HG03575 (cell line): ENCODE data around the gene MYL5.
"Not testable (repeated sequence)": the region's sequence is repeated elsewhere in the genome, so short reads cannot be mapped to it uniquely, and the experiment has no call there.

ENCODE experiments used
- ATAC-seq: cut with Tn5 transposase; IDR thresholded peaks from one replicate; pipeline ENCODE4 v1.9.1; 2021; ENCODE audit not compliant: unreplicated experiment, insufficient number of reproducible peaks, low FRiP score; ENCODE audit errors: extremely low read depth

Gene MYL5

GRCh38 chr4:714087-714486, 39.7 kb downstream of the MYL5 start:
- no peak for ATAC-seq

DNA sequence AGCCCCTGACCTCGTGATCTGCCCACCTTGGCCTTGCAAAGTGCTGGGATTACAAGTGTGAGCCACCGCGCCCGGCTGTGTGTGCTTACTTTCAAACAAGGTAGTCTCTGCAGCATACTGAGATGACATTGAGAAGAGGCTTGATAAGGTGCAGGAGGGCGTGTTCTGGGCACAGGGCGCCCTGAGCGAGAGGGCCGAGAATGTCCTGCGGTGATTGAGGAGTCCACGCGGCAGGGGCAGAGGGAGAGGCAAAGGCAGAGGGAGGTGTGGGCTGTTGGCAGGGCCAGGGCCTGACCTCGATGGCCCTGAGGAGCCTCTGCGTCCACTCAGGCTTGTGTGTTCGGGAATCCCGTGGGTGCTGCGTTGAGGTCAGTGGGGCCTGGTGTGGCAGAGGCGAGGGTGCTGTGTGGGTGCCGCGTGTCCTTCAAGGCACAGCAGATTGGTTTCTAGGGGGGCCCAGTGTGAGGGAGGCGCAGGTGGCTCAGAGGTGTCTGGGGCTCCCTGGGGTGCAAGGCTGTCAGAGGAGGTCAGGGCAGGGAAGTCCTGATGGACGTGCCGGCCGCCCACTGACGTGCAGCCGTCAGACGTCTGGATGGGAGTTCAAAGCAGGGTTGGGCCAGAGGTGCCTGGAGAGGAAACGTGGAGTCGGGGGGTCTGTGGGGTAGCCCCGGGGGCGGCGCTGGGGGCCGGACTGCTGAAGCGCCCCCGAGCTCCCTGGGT, 43.4 kb downstream of the MYL5 start:
- no peak for ATAC-seq

- no peak for ATAC-seq
These were observed 44.1 kb downstream of the MYL5 start for GRCh38 chr4:718460-718859.

DNA sequence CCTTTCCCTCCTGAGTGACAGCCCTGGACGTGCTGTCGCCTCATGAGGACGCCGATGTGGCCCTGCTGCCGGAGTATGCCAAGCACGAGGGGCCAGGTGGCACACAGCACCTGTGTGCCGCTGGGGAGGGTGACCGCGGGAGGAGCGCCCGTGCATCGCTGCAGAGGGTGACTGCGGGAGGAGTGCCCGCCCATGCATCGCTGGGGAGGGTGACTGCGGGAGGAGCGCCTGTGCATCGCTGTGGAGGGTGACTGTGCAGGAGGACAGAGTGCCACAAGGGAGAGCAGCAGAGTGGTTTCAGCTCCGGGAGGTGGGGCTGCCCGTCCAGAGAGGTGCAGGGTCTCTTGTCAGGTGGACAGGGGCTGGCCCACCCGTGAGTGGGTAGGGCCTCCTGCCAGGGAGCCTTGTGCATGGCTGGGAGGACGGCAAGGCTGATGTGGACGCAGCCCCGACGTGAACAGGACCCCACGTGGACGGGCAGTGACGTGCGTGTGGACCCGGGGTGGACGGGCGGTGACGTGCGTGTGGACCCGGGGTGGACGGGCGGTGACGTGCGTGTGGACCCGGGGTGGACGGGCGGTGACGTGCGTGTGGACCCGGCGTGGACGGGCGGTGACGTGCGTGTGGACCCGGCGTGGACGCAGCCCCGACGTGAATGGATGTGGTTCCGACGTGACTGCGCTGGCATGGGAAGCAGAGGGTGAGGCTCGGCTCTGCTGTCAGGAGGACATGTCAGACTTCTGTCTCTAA, 45.9 kb downstream of the MYL5 start:
- no peak for ATAC-seq

DNA sequence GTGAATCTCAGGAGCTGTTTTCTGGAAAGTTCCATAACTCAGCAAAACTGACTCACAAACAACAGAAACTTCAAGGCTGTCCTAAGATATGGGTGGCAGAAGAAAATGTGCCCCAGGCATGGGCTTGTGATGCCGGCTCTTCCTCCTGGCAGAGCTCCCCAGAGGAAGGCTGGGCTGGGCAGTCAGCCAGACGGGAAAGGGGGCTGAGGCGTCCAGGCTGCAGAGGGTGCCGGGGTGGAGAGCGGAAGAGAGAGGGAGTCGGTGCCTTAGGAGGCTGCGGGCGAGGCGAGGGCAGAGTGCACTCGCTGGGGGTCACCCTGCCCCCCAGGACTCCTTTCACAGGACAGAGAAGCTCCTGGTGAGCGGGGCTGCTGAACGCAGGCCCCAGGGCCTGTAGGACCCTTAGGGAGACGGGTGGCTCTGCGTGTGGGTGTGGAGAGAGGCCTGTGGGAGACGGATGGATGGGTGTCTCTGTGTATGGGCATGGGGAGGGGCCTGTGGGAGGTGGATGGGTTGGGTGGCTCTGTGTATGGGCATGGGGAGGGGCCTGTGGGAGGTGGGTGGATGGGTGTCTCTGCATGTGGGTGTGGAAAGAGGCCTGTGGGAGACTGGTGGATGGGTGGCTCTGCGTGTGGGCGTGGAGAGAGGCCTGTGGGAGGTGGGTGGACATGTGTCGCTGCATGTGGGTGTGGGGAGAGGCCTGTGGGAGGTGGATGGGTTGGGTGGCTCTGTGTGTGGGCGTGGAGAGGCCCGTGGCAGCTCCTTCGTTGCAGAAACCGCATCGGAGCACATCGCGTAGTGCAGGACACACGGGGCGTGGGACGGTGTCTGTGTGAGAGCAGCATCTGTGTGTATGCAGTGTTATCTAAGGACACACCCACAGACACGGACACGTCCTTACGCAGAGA, 47.2 kb downstream of the MYL5 start:
- no peak for ATAC-seq

DNA sequence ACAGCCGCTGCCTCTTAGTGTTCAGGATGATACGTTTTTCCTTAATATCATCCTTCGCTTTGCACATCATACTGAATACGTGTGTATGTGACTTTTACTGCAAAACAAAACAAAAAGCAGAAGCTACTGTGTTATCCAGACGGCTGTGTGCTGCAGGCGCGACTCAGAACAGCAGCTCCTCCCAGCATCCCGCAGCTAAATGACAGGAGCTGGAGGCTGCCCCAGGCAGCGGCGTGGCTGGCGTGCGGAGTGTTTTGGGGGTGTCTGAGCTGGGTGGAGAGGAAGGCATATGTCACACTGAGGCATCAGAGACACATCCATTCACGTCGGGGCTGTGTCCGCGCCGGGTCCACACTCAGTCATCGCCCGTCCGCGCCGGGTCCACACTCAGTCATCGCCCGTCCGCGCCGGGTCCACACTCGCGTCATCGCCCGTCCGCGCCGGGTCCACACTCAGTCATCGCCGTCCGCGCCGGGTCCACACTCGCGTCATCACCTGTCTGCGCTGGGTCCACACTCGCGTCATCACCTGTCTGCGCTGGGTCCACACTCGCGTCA, 47.9 kb downstream of the MYL5 start:
- ATAC-seq: no peak

DNA sequence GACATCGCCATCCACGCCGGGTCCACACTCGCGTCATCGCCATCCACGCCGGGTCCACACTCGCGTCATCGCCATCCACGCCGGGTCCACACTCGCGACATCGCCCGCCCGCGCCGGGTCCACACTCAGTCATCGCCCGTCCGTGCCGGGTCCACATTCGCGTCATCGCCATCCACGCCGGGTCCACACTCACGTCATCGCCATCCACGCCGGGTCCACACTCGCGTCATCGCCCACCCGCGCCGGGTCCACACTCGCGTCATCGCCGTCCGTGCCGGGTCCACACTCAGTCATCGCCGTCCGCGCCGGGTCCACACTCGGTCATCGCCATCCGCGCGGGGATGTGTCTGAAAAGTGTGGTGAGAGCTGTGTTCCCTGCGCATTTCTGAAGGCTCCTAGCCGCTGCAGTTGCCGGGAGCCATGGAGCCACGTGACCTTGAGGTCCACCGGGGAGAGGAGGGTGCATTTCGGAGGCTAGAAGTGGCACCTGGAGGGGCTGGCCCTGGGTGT, 48.6 kb downstream of the MYL5 start:
- ATAC-seq: no peak

GRCh38 chr4:723751-724530, 49.6 kb downstream of the MYL5 start:
- no peak for ATAC-seq

- ATAC-seq: no peak
These were observed 51.3 kb downstream of the MYL5 start for GRCh38 chr4:725391-726234.

GRCh38 chr4:726235-726787, 52.0 kb downstream of the MYL5 start:
- ATAC-seq: no peak

- no peak for ATAC-seq
These were observed 52.5 kb downstream of the MYL5 start for GRCh38 chr4:726838-727237.

DNA sequence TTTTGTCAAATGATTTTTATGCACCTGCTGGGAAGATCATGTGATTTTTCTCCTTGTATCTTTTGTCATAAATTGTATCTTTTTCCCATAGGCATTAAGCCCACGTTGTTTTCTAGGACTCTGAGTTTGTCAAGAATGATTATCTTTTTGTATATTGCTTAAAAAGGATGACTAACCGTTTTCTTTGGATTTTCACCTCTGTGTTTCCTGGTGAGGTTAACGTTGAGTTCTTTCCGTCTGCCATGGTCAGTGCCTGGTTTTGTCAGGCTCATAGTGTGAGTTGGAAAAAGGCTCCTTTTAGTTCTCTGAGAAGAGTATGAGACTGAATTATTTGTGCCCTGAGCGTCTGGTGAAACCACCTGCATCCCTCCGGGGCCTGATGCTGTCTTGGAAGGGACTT, 53.2 kb downstream of the MYL5 start:
- ATAC-seq: no peak

GRCh38 chr4:729336-730315, 55.3 kb downstream of the MYL5 start:
- ATAC-seq: no peak

GRCh38 chr4:730511-730910, 56.2 kb downstream of the MYL5 start:
- ATAC-seq: no peak

GRCh38 chr4:730946-731904, 56.9 kb downstream of the MYL5 start:
- not testable (repeated sequence) for ATAC-seq
